Endothelial cell (in vitro differentiated cells): ENCODE measurements around the gene DNAH8. TPM values are rescaled to one million over a fixed set of nuclear protein-coding genes. Genes with fewer than 3 reads are reported as not detected.
A peak's percentile ranks its signal among the peaks of the same experiment; 100 is the strongest.

Experiments
- DNase-seq: peaks from one replicate; pipeline ENCODE4 v3.0.0; 2021; ENCODE audit warnings: low spot score
- H3K27ac Mint-ChIP-seq: one replicate; pipeline ENCODE4 v1.8.0; 2021; ENCODE audit warnings: mixed read lengths, inconsistent platforms; ENCODE audit not compliant: unreplicated experiment
- H3K27me3 Mint-ChIP-seq: one replicate; pipeline ENCODE4 v1.8.0; 2021; ENCODE audit warnings: mild to moderate bottlenecking, moderate library complexity, mixed read lengths, inconsistent platforms; ENCODE audit not compliant: unreplicated experiment
- H3K36me3 Mint-ChIP-seq: one replicate; pipeline ENCODE4 v1.8.0; 2021; ENCODE audit warnings: mild to moderate bottlenecking, low read depth, mixed read lengths, inconsistent platforms; ENCODE audit not compliant: unreplicated experiment
- H3K4me1 Mint-ChIP-seq: one replicate; pipeline ENCODE4 v1.8.0; 2021; ENCODE audit warnings: mild to moderate bottlenecking, mixed read lengths, inconsistent platforms; ENCODE audit not compliant: unreplicated experiment
- H3K4me3 Mint-ChIP-seq: one replicate; pipeline ENCODE4 v1.8.0; 2021; ENCODE audit warnings: mild to moderate bottlenecking, mixed read lengths, inconsistent platforms; ENCODE audit not compliant: unreplicated experiment
- H3K9me3 Mint-ChIP-seq: one replicate; pipeline ENCODE4 v1.8.0; 2021; ENCODE audit warnings: mixed read lengths, inconsistent platforms; ENCODE audit not compliant: unreplicated experiment
- CTCF ChIP-seq: fragments of 200-600 bp; sonication (generic); IDR thresholded peaks from one replicate; pipeline ENCODE4 v1.5.0; 2021; ENCODE audit warnings: antibody characterized with exemption; ENCODE audit not compliant: unreplicated experiment
- total RNA-seq: library from RNA; stranded (reverse); fragmentation: NEBNext Ultra II Directional; extraction: Animal tissue kit (Norgen Biotek cat#: 25700); gene quantifications from one replicate; pipeline ENCODE4 v1.2.1, GENCODE V29; 2021; ENCODE audit not compliant: unreplicated experiment

DNAH8 gene
- total RNA-seq, 1 donor from 2014 or later, result 0.05 TPM

- H3K9me3 Mint-ChIP-seq, result no peaks in the 10 kb centered on the region
- H3K27me3 Mint-ChIP-seq, result peaks cover 13% of the 10 kb centered on the region
- H3K4me1 Mint-ChIP-seq, result peaks cover 34% of the 10 kb centered on the region
- DNase-seq, result no peak
- no peak overlapping the region for H3K27ac Mint-ChIP-seq
- H3K36me3 Mint-ChIP-seq, result peaks cover 28% of the 10 kb centered on the region
- no peak overlapping the region for H3K4me3 Mint-ChIP-seq
- no peak for TF ChIP-seq CTCF
Measured at GRCh38 chr6:39055661-39056060, 340.6 kb downstream of the DNAH8 start.

- Mint-ChIP-seq H3K4me1 (peaks cover 29% of the 10 kb centered on the region), H3K27ac (no peak overlapping the region), H3K4me3 (no peak overlapping the region), H3K36me3 (peaks cover 28% of the 10 kb centered on the region), H3K9me3 (no peaks in the 10 kb centered on the region), H3K27me3 (peaks cover 13% of the 10 kb centered on the region)
- no peak for DNase-seq
- TF ChIP-seq CTCF, result no peak
Measured at GRCh38 chr6:39056191-39056590, 341.1 kb downstream of the DNAH8 start.

GRCh38 chr6:39056681-39057080, 341.6 kb downstream of the DNAH8 start:
- H3K4me1 Mint-ChIP-seq, result peaks cover 24% of the 10 kb centered on the region
- H3K27me3 Mint-ChIP-seq, result peaks cover 13% of the 10 kb centered on the region
- no peak for DNase-seq
- H3K36me3 Mint-ChIP-seq, result peaks cover 28% of the 10 kb centered on the region
- H3K9me3 Mint-ChIP-seq, result no peaks in the 10 kb centered on the region
- TF ChIP-seq CTCF, result no peak
- H3K4me3 Mint-ChIP-seq, result no peak overlapping the region
- no peak overlapping the region for H3K27ac Mint-ChIP-seq

GRCh38 chr6:39057251-39058155, 342.4 kb downstream of the DNAH8 start:
- Mint-ChIP-seq H3K27ac (no peak overlapping the region), H3K36me3 (peaks cover 28% of the 10 kb centered on the region), H3K4me3 (no peak overlapping the region), H3K4me1 (peaks cover 16% of the 10 kb centered on the region), H3K27me3 (peaks cover 9% of the 10 kb centered on the region), H3K9me3 (no peaks in the 10 kb centered on the region)
- no peak for TF ChIP-seq CTCF
- no peak for DNase-seq

GRCh38 chr6:39058471-39059147, 343.5 kb downstream of the DNAH8 start:
- no peak for TF ChIP-seq CTCF
- DNase-seq, result no peak
- Mint-ChIP-seq H3K36me3 (peaks cover 32% of the 10 kb centered on the region), H3K9me3 (no peaks in the 10 kb centered on the region), H3K4me3 (peak overlapping the region; percentile 59), H3K4me1 (peaks cover 5% of the 10 kb centered on the region), H3K27me3 (peaks cover 11% of the 10 kb centered on the region), H3K27ac (no peak overlapping the region)
